ENCODE measurements around the gene SGCA. TPM values are rescaled to one million over a fixed set of nuclear protein-coding genes. Genes with fewer than 3 reads are reported as not detected.

SGCA gene
- total and polyA plus RNA-seq, 2 of the 13 experiments (the other 11 are each of a cell fraction or from before 2014, with no cell fraction given), result not detected

DNA sequence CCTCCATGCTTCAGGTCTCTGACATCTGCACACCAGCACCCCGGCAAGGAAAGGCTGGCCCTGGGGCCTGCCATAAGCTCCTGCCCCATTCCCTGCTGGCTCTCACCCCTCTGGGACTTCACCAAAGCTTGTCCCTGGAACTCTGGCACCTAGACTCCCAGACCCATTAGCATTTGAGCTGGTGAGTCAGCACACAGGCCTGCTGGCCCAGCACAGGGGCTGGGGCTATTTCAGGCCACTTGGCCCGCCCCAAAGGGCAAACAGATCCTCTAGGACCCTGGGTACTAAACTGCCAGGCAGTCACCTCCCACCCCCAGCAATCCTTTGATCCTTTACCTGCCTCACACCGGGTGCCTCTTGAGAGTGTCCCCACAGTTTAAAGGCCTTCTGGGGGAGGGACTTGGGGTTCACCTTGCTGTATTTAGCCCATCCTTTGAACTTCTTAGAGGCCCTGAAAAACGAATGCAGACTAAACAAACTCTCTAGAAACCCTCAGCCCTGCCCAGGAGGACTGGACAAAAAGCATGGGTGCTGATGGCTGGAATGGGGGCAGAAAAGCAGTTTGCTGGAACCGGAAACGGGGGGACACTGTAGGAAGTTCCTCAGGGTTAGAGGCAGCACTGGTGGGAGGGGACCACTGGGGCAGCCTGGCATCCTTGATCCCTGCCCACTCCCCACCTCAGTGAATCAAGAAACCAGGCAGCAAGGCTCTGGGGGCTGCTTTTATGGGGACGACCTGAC, 32.6 kb upstream of the SGCA start (continued):
- TF ChIP-seq ZMYM4 (CRISPR knock-in tag; IDR thresholded peaks at IDR 0.05) (no peak), BRD4 (CRISPR knock-in tag; IDR thresholded peaks at IDR 0.05) (no peak), ZIK1 (CRISPR knock-in tag; IDR thresholded peaks at IDR 0.05; ENCODE audit: borderline replicate concordance, low read depth) (no peak), XRCC5 (optimal IDR thresholded peaks at IDR 0.05; ENCODE audit: low read length) (peak; percentile 67), ZNF251 (CRISPR knock-in tag; IDR thresholded peaks at IDR 0.05) (no peak), THAP11 (CRISPR knock-in tag; IDR thresholded peaks at IDR 0.05) (no peak), ZBTB10 (CRISPR knock-in tag; IDR thresholded peaks at IDR 0.05; ENCODE audit: borderline replicate concordance) (peak; percentile 99), KDM4B (CRISPR knock-in tag; IDR thresholded peaks at IDR 0.05) (no peak), CCDC6 (CRISPR knock-in tag; IDR thresholded peaks at IDR 0.05) (no peak), ZNF3 (CRISPR knock-in tag; IDR thresholded peaks at IDR 0.05) (no peak), ZNF572 (CRISPR knock-in tag; IDR thresholded peaks at IDR 0.05) (0 out of 2 replicates have a peak, but pooled peaks have one; percentile 53), ZFX (CRISPR knock-in tag; IDR thresholded peaks at IDR 0.05; ENCODE audit: low read depth) (peak; percentile 62; the same call in 1 of the 2 replicates), RBM22 (optimal IDR thresholded peaks at IDR 0.05; ENCODE audit: low read length) (peak; percentile 26), ZNF598 (CRISPR knock-in tag; IDR thresholded peaks at IDR 0.05; ENCODE audit: borderline replicate concordance) (no peak), ZNF761 (CRISPR knock-in tag; conservative IDR thresholded peaks at IDR 0.05) (no peak), SOX6 (IDR thresholded peaks at IDR 0.05) (no peak), SOX6 (CRISPR knock-in tag; IDR thresholded peaks at IDR 0.05) (no peak), DDIT3 (CRISPR knock-in tag; IDR thresholded peaks at IDR 0.05) (no peak), SIN3B (IDR thresholded peaks at IDR 0.05; ENCODE audit: low read length) (no peak)
- TF ChIP-seq, protein P1, sequence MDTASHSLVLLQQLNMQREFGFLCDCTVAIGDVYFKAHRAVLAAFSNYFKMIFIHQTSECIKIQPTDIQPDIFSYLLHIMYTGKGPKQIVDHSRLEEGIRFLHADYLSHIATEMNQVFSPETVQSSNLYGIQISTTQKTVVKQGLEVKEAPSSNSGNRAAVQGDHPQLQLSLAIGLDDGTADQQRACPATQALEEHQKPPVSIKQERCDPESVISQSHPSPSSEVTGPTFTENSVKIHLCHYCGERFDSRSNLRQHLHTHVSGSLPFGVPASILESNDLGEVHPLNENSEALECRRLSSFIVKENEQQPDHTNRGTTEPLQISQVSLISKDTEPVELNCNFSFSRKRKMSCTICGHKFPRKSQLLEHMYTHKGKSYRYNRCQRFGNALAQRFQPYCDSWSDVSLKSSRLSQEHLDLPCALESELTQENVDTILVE (CRISPR knock-in tag; IDR thresholded peaks at IDR 0.05), result no peak
- TF ChIP-seq, protein P2, sequence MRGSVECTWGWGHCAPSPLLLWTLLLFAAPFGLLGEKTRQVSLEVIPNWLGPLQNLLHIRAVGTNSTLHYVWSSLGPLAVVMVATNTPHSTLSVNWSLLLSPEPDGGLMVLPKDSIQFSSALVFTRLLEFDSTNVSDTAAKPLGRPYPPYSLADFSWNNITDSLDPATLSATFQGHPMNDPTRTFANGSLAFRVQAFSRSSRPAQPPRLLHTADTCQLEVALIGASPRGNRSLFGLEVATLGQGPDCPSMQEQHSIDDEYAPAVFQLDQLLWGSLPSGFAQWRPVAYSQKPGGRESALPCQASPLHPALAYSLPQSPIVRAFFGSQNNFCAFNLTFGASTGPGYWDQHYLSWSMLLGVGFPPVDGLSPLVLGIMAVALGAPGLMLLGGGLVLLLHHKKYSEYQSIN (CRISPR knock-in tag; IDR thresholded peaks at IDR 0.05; ENCODE audit: borderline replicate concordance), result no peak
- TF ChIP-seq, protein P3, sequence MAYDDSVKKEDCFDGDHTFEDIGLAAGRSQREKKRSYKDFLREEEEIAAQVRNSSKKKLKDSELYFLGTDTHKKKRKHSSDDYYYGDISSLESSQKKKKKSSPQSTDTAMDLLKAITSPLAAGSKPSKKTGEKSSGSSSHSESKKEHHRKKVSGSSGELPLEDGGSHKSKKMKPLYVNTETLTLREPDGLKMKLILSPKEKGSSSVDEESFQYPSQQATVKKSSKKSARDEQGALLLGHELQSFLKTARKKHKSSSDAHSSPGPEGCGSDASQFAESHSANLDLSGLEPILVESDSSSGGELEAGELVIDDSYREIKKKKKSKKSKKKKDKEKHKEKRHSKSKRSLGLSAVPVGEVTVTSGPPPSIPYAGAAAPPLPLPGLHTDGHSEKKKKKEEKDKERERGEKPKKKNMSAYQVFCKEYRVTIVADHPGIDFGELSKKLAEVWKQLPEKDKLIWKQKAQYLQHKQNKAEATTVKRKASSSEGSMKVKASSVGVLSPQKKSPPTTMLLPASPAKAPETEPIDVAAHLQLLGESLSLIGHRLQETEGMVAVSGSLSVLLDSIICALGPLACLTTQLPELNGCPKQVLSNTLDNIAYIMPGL (CRISPR knock-in tag; IDR thresholded peaks at IDR 0.05; ENCODE audit: borderline replicate concordance in 1 of 2, low read depth in 1 of 2), result no peak
